WTC11 (cell line): ENCODE measurements around the gene SREBF2.

Experiments used
- ATF6 ChIP-seq: sonication (generic); formaldehyde crosslinking; IDR thresholded peaks from 2 replicates; pipeline ENCODE4 v1.8.1; 2023; ENCODE audit warnings: mild to moderate bottlenecking, missing genetic modification reagents
- PRRX2 ChIP-seq: fragments of 250-450 bp; sonication (Bioruptor Pico); IDR thresholded peaks from 2 replicates; pipeline ENCODE4 v1.8.0; 2021; ENCODE audit warnings: mild to moderate bottlenecking

- TF ChIP-seq PRRX2 (CRISPR knock-in tag) = no peak
- TF ChIP-seq ATF6 (CRISPR knock-in tag) = no peak
These were observed 81.1 kb downstream of the SREBF2 start for GRCh38 chr22:41913842-41914534.
